Kidney epithelial cell (primary cell): ENCODE results near the gene ZNF441. TPM values are rescaled to one million over a fixed set of nuclear protein-coding genes. Genes with fewer than 3 reads are reported as not detected.
A peak's percentile ranks its signal among the peaks of the same experiment; 100 is the strongest.

Experiments used
- DNase-seq: peaks from one replicate; pipeline ENCODE4 v3.0.0-alpha.2; 2010; ENCODE audit warnings: low read depth
- H3K27me3 ChIP-seq: 2 replicates; pipeline ENCODE4 v1.6.0; 2011; ENCODE audit warnings: low read length; ENCODE audit not compliant: control insufficient read depth, insufficient read depth
- H3K36me3 ChIP-seq: 2 replicates; pipeline ENCODE4 v1.5.1; 2011; ENCODE audit warnings: low read length; ENCODE audit not compliant: control insufficient read depth, insufficient read depth
- H3K4me3 ChIP-seq: 2 replicates; pipeline ENCODE4 v1.5.1; 2011; ENCODE audit warnings: low read depth, mild to moderate bottlenecking, control low read depth, low read length
- total RNA-seq: library from RNA; depleted of rRNA; stranded (reverse); fragments of >200 nt; gene quantifications from 2 replicates; pipeline ENCODE4 v1.2.3, GENCODE V29; 2015
- TF ChIP-seq, protein P1 (sequence below): IDR thresholded peaks from 2 replicates; pipeline ENCODE4 v1.5.1; 2011; ENCODE audit warnings: mild to moderate bottlenecking, moderate library complexity, low read length, control low read depth, inconsistent platforms; ENCODE audit not compliant: insufficient read depth, poor library complexity, severe bottlenecking

Gene ZNF441
- total RNA-seq, result 3.4 and 5.1 TPM in 2 replicates

GRCh38 chr19:11766597-11767591 is at the start of gene ZNF441:
TSS of gene ZNF441 (plus strand) at chr19:11767000. CDS start at chr19:11767194, 194 bp downstream.
- TF ChIP-seq, protein P1, sequence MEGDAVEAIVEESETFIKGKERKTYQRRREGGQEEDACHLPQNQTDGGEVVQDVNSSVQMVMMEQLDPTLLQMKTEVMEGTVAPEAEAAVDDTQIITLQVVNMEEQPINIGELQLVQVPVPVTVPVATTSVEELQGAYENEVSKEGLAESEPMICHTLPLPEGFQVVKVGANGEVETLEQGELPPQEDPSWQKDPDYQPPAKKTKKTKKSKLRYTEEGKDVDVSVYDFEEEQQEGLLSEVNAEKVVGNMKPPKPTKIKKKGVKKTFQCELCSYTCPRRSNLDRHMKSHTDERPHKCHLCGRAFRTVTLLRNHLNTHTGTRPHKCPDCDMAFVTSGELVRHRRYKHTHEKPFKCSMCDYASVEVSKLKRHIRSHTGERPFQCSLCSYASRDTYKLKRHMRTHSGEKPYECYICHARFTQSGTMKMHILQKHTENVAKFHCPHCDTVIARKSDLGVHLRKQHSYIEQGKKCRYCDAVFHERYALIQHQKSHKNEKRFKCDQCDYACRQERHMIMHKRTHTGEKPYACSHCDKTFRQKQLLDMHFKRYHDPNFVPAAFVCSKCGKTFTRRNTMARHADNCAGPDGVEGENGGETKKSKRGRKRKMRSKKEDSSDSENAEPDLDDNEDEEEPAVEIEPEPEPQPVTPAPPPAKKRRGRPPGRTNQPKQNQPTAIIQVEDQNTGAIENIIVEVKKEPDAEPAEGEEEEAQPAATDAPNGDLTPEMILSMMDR, result no peak

GRCh38 chr19:11721681-11722080 is 45.1 kb upstream of the ZNF441 start:
- no peak for DNase-seq
- TF ChIP-seq, protein P1, result no peak
- Histone ChIP-seq H3K4me3 (no peak overlapping the region), H3K36me3 (peaks cover 5% of the 10 kb centered on the region), H3K27me3 (no peaks in the 10 kb centered on the region)

More at GRCh38 chr19:11766597-11767591, at the start of gene ZNF441:
- no peaks in the 10 kb centered on the region for H3K36me3 ChIP-seq
- H3K4me3 ChIP-seq, result peak within 1 kb of the TSS; percentile 83
- H3K27me3 ChIP-seq, result no peaks in the 10 kb centered on the region
- peak; percentile 69 for DNase-seq

GRCh38 chr19:11722414-11722813 is 44.4 kb upstream of the ZNF441 start:
- no peak for DNase-seq
- TF ChIP-seq, protein P1, result no peak

GRCh38 chr19:11729586-11729985 is 37.2 kb upstream of the ZNF441 start:
- Histone ChIP-seq H3K36me3 (no peaks in the 10 kb centered on the region), H3K4me3 (no peak overlapping the region), H3K27me3 (no peaks in the 10 kb centered on the region)
- no peak for DNase-seq
- TF ChIP-seq, protein P1, result no peak

More at GRCh38 chr19:11722414-11722813, 44.4 kb upstream of the ZNF441 start:
- peaks cover 5% of the 10 kb centered on the region for H3K36me3 ChIP-seq
- no peaks in the 10 kb centered on the region for H3K27me3 ChIP-seq
- no peak overlapping the region for H3K4me3 ChIP-seq

GRCh38 chr19:11735375-11735774 is 31.4 kb upstream of the ZNF441 start:
- no peak overlapping the region for H3K4me3 ChIP-seq
- no peaks in the 10 kb centered on the region for H3K36me3 ChIP-seq
- DNase-seq, result no peak
- H3K27me3 ChIP-seq, result no peaks in the 10 kb centered on the region
- TF ChIP-seq, protein P1, result no peak
